B cell (primary cell): ENCODE measurements around the gene MIS18BP1. TPM values are rescaled to one million over a fixed set of nuclear protein-coding genes. Genes with fewer than 3 reads are reported as not detected.

Source experiments
- ATAC-seq: fragments of 200-7000 bp; cut with Tn5 transposase; one replicate; pipeline ENCODE4 v1.10.0; 2021; ENCODE audit warnings: low read depth, mild to moderate bottlenecking, moderate number of reproducible peaks, moderate library complexity
- CTCF ChIA-PET: fragments of 350-600 bp; sonication (Branson Sonifier 250); formaldehyde crosslinking; loops from one replicate; lab custom pipeline; 2021; ENCODE audit warnings: antibody characterized with exemption, inconsistent platforms; lab: Charles Lee
- POLR2A ChIA-PET: fragments of 350-600 bp; sonication (Branson Sonifier 250); formaldehyde crosslinking; loops from one replicate; lab custom pipeline; 2021; ENCODE audit warnings: antibody characterized with exemption; lab: Charles Lee
- DNase-seq: peaks from one replicate; pipeline ENCODE4 v3.0.0; 2013
- H2AFZ ChIP-seq: 2 replicates; pipeline ENCODE4 v1.6.1; 2012; ENCODE audit warnings: mild to moderate bottlenecking, low read depth, low read length; ENCODE audit not compliant: insufficient read depth, poor library complexity, severe bottlenecking
- H3K27ac ChIP-seq, 2 donors: 1 replicate in 1 of 2; 2 replicates in 1 of 2; pipeline ENCODE4 v1.5.1; 2012 to 2013; ENCODE audit warnings: low read length in 2 of 2, mild to moderate bottlenecking in 2 of 2, moderate library complexity in 1 of 2
- H3K27me3 ChIP-seq, 4 experiments: fragments of 200-600 bp in 1 of 4; sonication (generic) in 1 of 4; replicated peaks in 1 of 4; 1 replicate in 2 of 4; 2 replicates in 2 of 4; pipeline versions ENCODE4 v1.6.1 to v1.7.0; 2013 to 2016; ENCODE audit warnings: low read length in 3 of 4, mild to moderate bottlenecking in 2 of 4, mixed read lengths in 1 of 4, moderate library complexity in 1 of 4; ENCODE audit not compliant: insufficient read depth in 4 of 4, control insufficient read depth in 3 of 4; ENCODE audit errors: control extremely low read depth in 1 of 4
- H3K36me3 ChIP-seq, 2 experiments: replicated peaks in 1 of 2; 1 replicate in 1 of 2; 2 replicates in 1 of 2; pipeline versions ENCODE4 v1.6.1 to v1.7.1; 2013; ENCODE audit warnings: low read length in 1 of 2; ENCODE audit not compliant: insufficient read depth in 2 of 2, control insufficient read depth in 1 of 2; ENCODE audit errors: control extremely low read depth in 1 of 2, extremely low read depth in 1 of 2
- H3K4me1 ChIP-seq, 2 donors: fragments of 200-600 bp in 1 of 2; sonication (generic) in 1 of 2; 1 replicate in 1 of 2; 2 replicates in 1 of 2; pipeline versions ENCODE4 v1.5.1 to v1.6.1; 2013 to 2017; ENCODE audit warnings: low read length in 2 of 2; ENCODE audit not compliant: control insufficient read depth in 2 of 2, insufficient read depth in 2 of 2
- H3K4me2 ChIP-seq: replicated peaks from 2 replicates; pipeline ENCODE3; 2012; ENCODE audit warnings: mild to moderate bottlenecking, low read depth, low read length; ENCODE audit not compliant: poor library complexity, severe bottlenecking
- H3K4me3 ChIP-seq, 5 experiments: fragments of 200-600 bp in 1 of 5; sonication (generic) in 1 of 5; 1 replicate in 3 of 5; 2 replicates in 2 of 5; pipeline versions ENCODE4 v1.5.1 to v1.7.0; 2011 to 2016; ENCODE audit warnings: low read length in 4 of 5, mild to moderate bottlenecking in 4 of 5, low read depth in 2 of 5, control low read depth in 1 of 5, moderate library complexity in 1 of 5; ENCODE audit not compliant: insufficient read depth in 1 of 5; ENCODE audit errors: control extremely low read depth in 1 of 5, extremely low read depth in 1 of 5
- H3K79me2 ChIP-seq: fragments of 200-600 bp; sonication (generic); one replicate; pipeline ENCODE4 v1.6.0; 2016; ENCODE audit warnings: low read length; ENCODE audit not compliant: control insufficient read depth, insufficient read depth
- H3K9ac ChIP-seq: fragments of 200-600 bp; sonication (generic); 2 replicates; pipeline ENCODE4 v1.6.1; 2017; ENCODE audit warnings: mild to moderate bottlenecking, low read length, moderate library complexity
- H3K9me3 ChIP-seq, 3 donors: one replicate each; pipeline versions ENCODE4 v1.6.1 to v1.7.1; 2013; ENCODE audit warnings: low read length in 2 of 3; ENCODE audit not compliant: control insufficient read depth in 2 of 3, insufficient read depth in 1 of 3; ENCODE audit errors: control extremely low read depth in 1 of 3
- H4K20me1 ChIP-seq: 2 replicates; pipeline ENCODE4 v1.6.0; 2012; ENCODE audit warnings: mild to moderate bottlenecking, low read length; ENCODE audit not compliant: insufficient read depth, control insufficient read depth, poor library complexity, severe bottlenecking
- H3K27ac Mint-ChIP-seq: one replicate; pipeline ENCODE4 v1.8.0; 2021; ENCODE audit warnings: mixed read lengths
- H3K27me3 Mint-ChIP-seq: one replicate; pipeline ENCODE4 v1.8.0; 2021; ENCODE audit warnings: mixed read lengths
- H3K4me1 Mint-ChIP-seq: one replicate; pipeline ENCODE4 v1.8.0; 2021; ENCODE audit warnings: mixed read lengths
- H3K4me3 Mint-ChIP-seq: one replicate; pipeline ENCODE4 v1.8.0; 2021; ENCODE audit warnings: mixed read lengths
- H3K9me3 Mint-ChIP-seq: one replicate; pipeline ENCODE4 v1.8.0; 2022; ENCODE audit warnings: mixed read lengths; ENCODE audit not compliant: insufficient read depth
- EZH2 ChIP-seq: IDR thresholded peaks from 2 replicates; pipeline ENCODE4 v1.6.1; 2012; ENCODE audit warnings: borderline replicate concordance, low read depth, mild to moderate bottlenecking, moderate library complexity, low read length; ENCODE audit not compliant: insufficient read depth, poor library complexity, severe bottlenecking
- WGBS: methylation state at CpG from one replicate; pipeline ENCODE4 v1.1.5; 2013; ENCODE audit warnings: missing lambda C conversion rate; ENCODE audit not compliant: insufficient coverage; 5-methylcytosine and 5-hydroxymethylcytosine counted together
- intact Hi-C: fragments of 100-400 bp; cut with micrococcal nuclease; formaldehyde crosslinking; loops from one replicate; pipeline ENCODE4 v1.10.0; 2022
- polyA plus RNA-seq: library from polyadenylated mRNA; depleted of rRNA; stranded (reverse); fragments of >200 nt; gene quantifications from 2 replicates; pipeline ENCODE4 v1.2.3, GENCODE V29; 2012
- total RNA-seq, 2 donors: library from RNA; stranded (reverse); fragments of 120-200 nt in 1 of 2; gene quantifications; 1 replicate in 1 of 2; 2 replicates in 1 of 2; pipeline versions ENCODE4 v1.2.3 to v1.2.4, GENCODE V29; 2013 to 2022
- TF ChIP-seq, protein P1 (sequence below): fragments of 200-600 bp; IDR thresholded peaks from one replicate; pipeline ENCODE4 v1.8.0; 2022; ENCODE audit warnings: antibody characterized with exemption, mild to moderate bottlenecking

MIS18BP1 gene
- total and polyA plus RNA-seq, 2 donors (not counting 1 experiment from before 2014, with no cell fraction given): 30.0 to 92.5 TPM

DNA sequence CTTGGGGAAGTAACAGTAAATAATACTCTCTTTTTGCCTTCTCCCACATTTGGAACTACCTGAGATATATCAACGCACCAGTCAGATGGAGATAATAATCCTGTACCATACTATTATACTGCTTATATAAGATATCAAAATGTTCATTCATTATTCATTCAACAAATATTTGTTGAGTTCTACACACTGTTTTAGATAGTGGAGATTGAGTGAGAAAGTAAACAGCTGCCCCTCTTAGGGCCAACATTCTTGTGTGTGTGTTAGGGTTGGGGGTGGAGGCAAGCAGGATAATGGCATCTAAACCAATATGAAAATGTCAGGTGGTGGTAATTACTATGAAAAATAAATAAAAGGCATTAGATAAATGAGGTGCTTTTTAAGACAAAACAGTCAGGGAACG lies 14.0 kb downstream of the MIS18BP1 start:
- DNase-seq (no peak), ATAC-seq (no peak)
- TF ChIP-seq, protein P1, sequence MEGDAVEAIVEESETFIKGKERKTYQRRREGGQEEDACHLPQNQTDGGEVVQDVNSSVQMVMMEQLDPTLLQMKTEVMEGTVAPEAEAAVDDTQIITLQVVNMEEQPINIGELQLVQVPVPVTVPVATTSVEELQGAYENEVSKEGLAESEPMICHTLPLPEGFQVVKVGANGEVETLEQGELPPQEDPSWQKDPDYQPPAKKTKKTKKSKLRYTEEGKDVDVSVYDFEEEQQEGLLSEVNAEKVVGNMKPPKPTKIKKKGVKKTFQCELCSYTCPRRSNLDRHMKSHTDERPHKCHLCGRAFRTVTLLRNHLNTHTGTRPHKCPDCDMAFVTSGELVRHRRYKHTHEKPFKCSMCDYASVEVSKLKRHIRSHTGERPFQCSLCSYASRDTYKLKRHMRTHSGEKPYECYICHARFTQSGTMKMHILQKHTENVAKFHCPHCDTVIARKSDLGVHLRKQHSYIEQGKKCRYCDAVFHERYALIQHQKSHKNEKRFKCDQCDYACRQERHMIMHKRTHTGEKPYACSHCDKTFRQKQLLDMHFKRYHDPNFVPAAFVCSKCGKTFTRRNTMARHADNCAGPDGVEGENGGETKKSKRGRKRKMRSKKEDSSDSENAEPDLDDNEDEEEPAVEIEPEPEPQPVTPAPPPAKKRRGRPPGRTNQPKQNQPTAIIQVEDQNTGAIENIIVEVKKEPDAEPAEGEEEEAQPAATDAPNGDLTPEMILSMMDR: no peak
- no peak for TF ChIP-seq EZH2
- Histone ChIP-seq H4K20me1 (peaks cover 10% of the 10 kb centered on the region), H3K4me1 (no peaks in the 10 kb centered on the region), H3K36me3 (peaks cover 14 to 44% of the 10 kb centered on the region in 2 experiments), H3K9ac (no peak overlapping the region), H3K9me3 (no peaks in the 10 kb centered on the region), H3K27me3 (no peaks in the 10 kb centered on the region), H3K4me3 (no peak overlapping the region), H2AFZ (no peak overlapping the region), H3K79me2 (peaks cover 36% of the 10 kb centered on the region), H3K27ac (no peak overlapping the region), H3K4me2 (no peak overlapping the region)
- Mint-ChIP-seq H3K4me3 (no peak overlapping the region), H3K4me1 (peaks cover 11% of the 10 kb centered on the region), H3K27me3 (no peaks in the 10 kb centered on the region), H3K27ac (no peak overlapping the region), H3K9me3 (no peaks in the 10 kb centered on the region)
- intact Hi-C loops: no loop called here
- WGBS: 91% methylated on average over 1 of the region's 2 CpGs
- ChIA-PET CTCF (no interaction called here), POLR2A (no interaction called here)

DNA sequence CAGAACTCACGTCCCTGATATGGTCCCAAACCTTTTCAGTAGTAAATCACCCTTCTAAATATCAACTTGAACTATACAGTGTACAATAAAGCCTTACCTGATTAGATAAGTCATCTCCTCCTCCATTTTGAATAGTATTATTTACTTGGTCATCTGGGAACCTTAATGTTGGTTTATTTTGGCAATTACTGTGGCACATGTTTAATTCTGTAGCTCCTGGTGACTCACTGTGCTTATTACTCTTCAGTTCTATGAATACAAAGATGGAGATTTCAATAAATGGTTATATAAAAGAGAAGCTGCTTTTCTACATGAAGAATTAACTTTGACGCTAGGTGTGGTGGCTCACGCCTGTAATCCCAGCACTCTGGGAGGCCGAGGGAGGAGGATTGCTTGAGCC lies 25.4 kb downstream of the MIS18BP1 start:
- intact Hi-C loops: loop anchor here (5.0 kb wide), 1 partner anchor 40 kb away; no protein-coding TSS in a partner anchor
- no peak overlapping the region for H3K4me3 Mint-ChIP-seq
- H3K9me3 ChIP-seq: no peaks in the 10 kb centered on the region
- H3K27me3 ChIP-seq: no peaks in the 10 kb centered on the region
- no peaks in the 10 kb centered on the region for H3K4me1 Mint-ChIP-seq
- WGBS: 100% methylated on average over 2 of the region's 4 CpGs
- no peaks in the 10 kb centered on the region for H3K4me1 ChIP-seq
- H3K27ac Mint-ChIP-seq: no peak overlapping the region
- POLR2A ChIA-PET: no interaction called here
- no peaks in the 10 kb centered on the region for H3K27me3 Mint-ChIP-seq
- H3K9me3 Mint-ChIP-seq: no peaks in the 10 kb centered on the region
- CTCF ChIA-PET: interaction anchor here (0.6 kb wide), 1 partner anchor 35 kb away, joined by 3 read pairs; no protein-coding TSS in a partner anchor
- H3K36me3 ChIP-seq: peaks cover 21 to 76% of the 10 kb centered on the region in 2 experiments
- no peak overlapping the region for H3K27ac ChIP-seq
- H3K4me2 ChIP-seq: no peak overlapping the region
- no peak for DNase-seq
- ATAC-seq: no peak
- TF ChIP-seq EZH2: no peak
- no peak overlapping the region for H2AFZ ChIP-seq
- no peak overlapping the region for H3K9ac ChIP-seq
- peaks cover 4% of the 10 kb centered on the region for H3K79me2 ChIP-seq
- no peak overlapping the region for H3K4me3 ChIP-seq
- no peaks in the 10 kb centered on the region for H4K20me1 ChIP-seq
